Stomach smooth muscle (tissue), 2 donors: Measurements from ENCODE around the gene PWWP2B.
A peak's percentile ranks its signal among the peaks of the same experiment; 100 is the strongest.

Experiments used
- H3K27ac ChIP-seq: one replicate; pipeline ENCODE4 v1.7.0; 2013; ENCODE audit warnings: mild to moderate bottlenecking, low read length, inconsistent platforms
- H3K27me3 ChIP-seq, 2 donors: one replicate each; pipeline ENCODE4 v1.7.0; 2013; ENCODE audit warnings: low read length in 2 of 2; ENCODE audit not compliant: insufficient read depth in 2 of 2, control insufficient read depth in 1 of 2
- H3K36me3 ChIP-seq, 2 donors: one replicate each; pipeline ENCODE4 v1.7.0; 2013; ENCODE audit warnings: low read length in 2 of 2; ENCODE audit not compliant: control insufficient read depth in 2 of 2, insufficient read depth in 2 of 2
- H3K4me1 ChIP-seq: one replicate; pipeline ENCODE4 v1.7.0; 2013; ENCODE audit warnings: low read length; ENCODE audit not compliant: control insufficient read depth, insufficient read depth
- H3K4me3 ChIP-seq, 2 donors: one replicate each; pipeline ENCODE4 v1.7.0; 2013; ENCODE audit warnings: low read length in 2 of 2
- H3K9ac ChIP-seq, 2 donors: one replicate each; pipeline ENCODE4 v1.7.0; 2013; ENCODE audit warnings: low read length in 2 of 2, mild to moderate bottlenecking in 1 of 2
- H3K9me3 ChIP-seq, 2 donors: one replicate each; pipeline ENCODE4 v1.7.0; 2013; ENCODE audit warnings: low read length in 2 of 2; ENCODE audit not compliant: control insufficient read depth in 2 of 2
- donor health status: healthy.
- donor health status: Pancreatic carcinoma.

The PWWP2B gene

DNA sequence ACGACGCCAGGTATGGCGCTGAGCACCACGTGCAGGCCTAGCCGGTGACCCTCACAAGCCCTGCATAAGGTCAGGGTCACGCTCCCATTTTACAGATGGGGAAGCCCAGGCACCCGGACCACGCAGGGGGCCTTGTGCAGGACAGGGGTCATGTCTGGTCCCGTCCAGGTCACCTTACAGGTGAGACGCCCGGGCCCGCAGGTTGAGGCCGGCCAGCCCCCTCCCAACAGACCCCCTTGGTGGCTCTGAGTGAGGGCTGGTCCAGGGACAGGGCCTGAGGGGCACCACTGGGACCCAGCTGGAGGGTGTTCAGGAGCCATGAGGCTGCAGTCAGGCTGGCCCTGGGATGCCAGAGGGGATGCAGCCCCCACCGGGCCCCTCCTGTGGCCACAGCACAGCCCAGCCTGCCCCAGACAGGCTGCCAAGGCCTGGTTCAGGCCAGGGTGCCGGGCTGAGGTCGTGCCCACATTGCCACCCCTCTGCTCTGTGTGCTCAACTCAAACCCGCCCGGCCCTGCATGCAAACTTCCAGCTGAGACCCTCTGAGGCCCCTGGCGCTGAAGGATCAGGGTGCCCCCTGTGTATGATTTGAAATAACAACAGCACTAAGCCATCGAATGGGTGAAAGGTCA, 69.0 kb downstream of the PWWP2B start:
- H3K9ac ChIP-seq = no peak overlapping the region
- H3K27me3 ChIP-seq = no peaks in the 10 kb centered on the region
- H3K9me3 ChIP-seq = no peaks in the 10 kb centered on the region
- peaks cover 74% of the 10 kb centered on the region for H3K4me1 ChIP-seq
- peak overlapping the region; percentile 99 for H3K27ac ChIP-seq
- no peak overlapping the region for H3K4me3 ChIP-seq
- H3K36me3 ChIP-seq = no peaks in the 10 kb centered on the region

DNA sequence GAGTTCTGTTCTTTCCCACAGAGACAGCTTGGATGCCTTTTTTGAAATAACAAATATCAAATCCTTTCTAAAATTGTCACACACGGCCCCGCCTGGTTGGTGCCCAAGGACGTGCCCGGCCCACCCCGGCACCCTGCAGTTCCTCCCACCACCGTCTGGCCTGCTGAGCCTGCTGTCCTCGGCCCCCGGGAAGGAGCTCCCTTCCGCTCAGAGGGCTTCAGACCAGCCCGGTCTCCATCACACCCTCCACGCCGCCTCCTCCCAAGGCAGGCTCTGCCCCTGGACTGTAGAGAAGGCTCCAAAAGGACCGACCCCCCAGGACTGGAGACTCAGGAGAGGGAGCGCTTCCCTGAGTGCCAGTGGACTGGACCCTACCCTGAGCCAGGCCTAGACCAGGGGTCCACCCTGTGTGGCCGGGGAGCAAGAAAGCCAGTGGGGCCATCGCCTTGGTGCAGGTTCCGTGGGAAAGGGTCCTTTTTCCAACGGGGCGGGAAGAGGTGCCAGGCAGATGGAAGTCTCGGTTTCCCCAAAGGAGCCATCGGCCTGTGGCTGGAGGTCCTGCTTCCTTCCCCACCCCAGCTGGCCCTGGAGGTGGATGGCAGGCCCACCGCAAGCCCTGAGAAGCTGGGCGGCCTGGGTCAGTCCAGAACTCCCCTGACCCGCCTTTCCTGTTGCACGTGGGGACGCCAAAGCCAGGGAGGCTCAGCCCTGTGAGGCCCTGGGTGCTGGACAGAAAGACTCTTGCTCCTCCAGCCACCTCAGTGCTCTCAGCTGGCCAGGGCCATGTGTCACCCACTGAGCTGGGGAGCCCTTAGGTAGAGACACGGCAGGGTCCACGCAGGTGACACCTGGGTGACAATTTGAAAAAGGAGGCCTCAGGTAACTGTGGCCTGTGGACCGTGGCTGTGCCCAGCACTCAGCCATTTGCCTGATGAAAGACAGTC, 69.8 kb downstream of the PWWP2B start:
- H3K36me3 ChIP-seq = no peaks in the 10 kb centered on the region
- no peaks in the 10 kb centered on the region for H3K27me3 ChIP-seq
- H3K27ac ChIP-seq = peak overlapping the region; percentile 99
- H3K9ac ChIP-seq = peak overlapping the region in 1 of 2 donors; percentile 13
- H3K4me3 ChIP-seq = peak overlapping the region in 1 of 2 donors; percentile 15
- H3K4me1 ChIP-seq = peaks cover 74% of the 10 kb centered on the region
- H3K9me3 ChIP-seq = no peaks in the 10 kb centered on the region
